SK-N-MC (cell line): ENCODE results near the gene RAB11FIP3.

Experiments
- EZH2 ChIP-seq: fragments of 200-600 bp; sonication (generic); IDR thresholded peaks from one replicate; pipeline ENCODE4 v1.6.1; 2017; ENCODE audit warnings: antibody characterized with exemption
- FOXP2 ChIP-seq: optimal IDR thresholded peaks from 2 replicates; pipeline ENCODE3; 2011; ENCODE audit warnings: mild to moderate bottlenecking, moderate library complexity; ENCODE audit not compliant: insufficient read depth; ENCODE audit errors: extremely low read length, control extremely low read depth
- POLR2AphosphoS5 ChIP-seq: IDR thresholded peaks from 2 replicates; pipeline ENCODE4 v1.6.1; 2012; ENCODE audit warnings: mild to moderate bottlenecking, low read depth, low read length, borderline replicate concordance

DNA sequence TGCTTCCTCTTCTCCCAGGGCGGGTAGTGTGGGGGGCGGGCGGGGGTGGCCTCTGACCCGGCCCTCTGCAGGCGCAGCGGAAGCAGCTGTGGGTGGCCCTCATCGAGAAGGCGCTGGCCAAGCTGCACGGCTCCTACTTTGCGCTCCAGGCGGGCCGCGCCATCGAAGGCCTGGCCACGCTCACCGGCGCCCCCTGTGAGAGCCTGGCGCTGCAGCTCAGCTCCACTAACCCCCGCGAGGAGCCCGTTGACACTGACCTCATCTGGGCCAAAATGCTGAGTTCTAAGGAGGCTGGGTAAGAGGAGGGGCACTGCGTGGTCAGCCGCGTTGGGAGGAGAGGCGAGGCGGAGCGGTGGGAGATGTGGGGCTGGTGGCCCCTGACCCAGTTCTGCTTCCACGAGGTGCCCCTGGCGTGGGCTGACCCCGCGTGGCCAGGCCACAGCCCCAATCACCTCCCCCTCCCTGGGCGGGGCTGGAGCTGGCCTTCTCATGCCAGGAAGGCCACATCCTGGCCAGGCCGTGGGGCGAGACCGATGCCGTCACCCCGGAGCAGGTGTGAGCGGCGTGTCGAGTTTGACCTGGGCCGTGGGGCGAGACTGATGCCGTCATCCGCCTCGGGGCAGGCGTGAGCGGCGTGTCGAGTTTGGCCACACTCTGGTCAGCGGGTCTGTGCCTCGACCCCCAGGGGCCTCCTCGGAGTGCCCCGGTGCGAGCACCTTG, 124.3 kb downstream of the RAB11FIP3 start:
- TF ChIP-seq POLR2AphosphoS5 = no peak
- no peak for TF ChIP-seq EZH2
- no peak for TF ChIP-seq FOXP2
